ENCODE results near the gene EDNRA. TPM values are rescaled to one million over a fixed set of nuclear protein-coding genes. Genes with fewer than 3 reads are reported as not detected.

The EDNRA gene
- polyA plus RNA-seq, 12 donors, result 20.8 to 75.8 (median 33.8) TPM; not detected in 1

DNA sequence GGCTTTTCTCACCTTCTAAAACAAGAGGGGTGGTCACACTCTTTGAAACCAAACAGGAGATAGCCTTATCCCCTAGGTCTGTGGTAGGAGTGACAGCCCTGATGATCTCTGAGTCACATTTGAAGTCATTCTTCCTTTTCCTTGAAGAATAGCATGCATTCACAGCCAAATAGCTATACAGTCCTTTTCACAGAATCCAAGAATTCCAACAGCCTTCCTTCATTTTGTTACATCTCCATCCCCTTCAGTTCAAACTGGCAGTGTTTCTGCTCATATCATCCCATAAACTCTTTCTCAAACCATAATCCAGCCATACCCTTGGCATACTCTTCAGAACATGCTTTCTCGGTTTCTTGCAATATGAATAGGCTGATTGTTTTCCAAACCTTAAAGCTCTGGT, 103.0 kb downstream of the EDNRA start:
- DNase-seq, result no peak

DNA sequence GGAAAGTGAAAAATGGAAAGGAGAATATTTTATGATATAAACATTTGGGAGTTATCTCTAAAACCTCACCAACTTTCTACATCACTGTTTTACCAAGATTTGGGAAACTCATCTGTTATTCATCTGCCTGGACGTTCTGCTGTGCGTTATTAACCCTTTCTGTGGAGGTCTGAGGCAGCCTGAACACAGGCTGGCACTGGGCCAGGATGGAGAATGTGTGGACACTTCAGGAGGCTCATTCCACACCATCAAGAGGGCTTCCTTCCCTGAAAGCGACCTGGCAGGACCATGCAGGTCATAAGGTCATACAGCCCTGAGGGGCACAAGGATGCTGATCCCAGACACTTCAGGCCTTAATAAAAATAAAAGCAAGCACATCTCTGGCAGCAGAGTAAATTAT, 105.1 kb downstream of the EDNRA start:
- no peak for DNase-seq

DNA sequence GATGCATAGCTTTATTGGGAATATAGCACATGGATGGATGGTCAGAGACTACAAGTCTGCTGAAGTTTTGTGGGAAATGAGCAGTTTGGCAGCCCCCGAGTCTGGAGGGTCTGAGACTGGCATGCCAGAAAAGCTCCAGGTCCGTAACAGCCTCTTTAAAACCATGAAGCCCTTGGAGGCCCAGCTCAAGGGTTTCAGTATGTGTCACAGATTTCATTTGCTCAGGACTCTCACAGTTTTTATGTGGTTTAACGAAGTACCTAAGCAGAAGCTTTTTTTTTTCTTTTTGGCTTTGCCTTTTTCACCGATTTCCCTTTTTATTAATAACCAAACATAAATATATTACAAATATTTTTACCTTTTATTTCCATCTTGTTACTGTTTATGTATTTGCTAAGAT, 105.7 kb downstream of the EDNRA start:
- DNase-seq, result no peak

DNA sequence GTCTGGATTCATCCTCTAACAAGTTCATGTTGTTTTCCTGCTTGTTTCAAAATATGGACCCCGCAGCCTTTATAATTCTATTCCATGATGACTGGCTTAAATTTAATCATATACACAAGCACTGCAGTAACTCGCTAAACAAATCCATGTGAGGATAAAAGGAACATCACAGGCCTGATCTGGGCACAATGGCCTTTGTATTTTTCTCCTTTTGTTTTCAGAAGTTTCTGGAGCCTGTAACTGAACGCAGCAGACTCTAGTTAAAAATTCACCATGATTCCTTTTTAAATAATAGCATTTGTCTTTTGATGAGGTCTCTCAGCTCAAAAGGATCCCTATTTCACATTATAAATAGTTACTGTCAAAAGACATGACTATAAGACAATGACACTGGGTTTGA, 106.1 kb downstream of the EDNRA start:
- no peak for DNase-seq

DNA sequence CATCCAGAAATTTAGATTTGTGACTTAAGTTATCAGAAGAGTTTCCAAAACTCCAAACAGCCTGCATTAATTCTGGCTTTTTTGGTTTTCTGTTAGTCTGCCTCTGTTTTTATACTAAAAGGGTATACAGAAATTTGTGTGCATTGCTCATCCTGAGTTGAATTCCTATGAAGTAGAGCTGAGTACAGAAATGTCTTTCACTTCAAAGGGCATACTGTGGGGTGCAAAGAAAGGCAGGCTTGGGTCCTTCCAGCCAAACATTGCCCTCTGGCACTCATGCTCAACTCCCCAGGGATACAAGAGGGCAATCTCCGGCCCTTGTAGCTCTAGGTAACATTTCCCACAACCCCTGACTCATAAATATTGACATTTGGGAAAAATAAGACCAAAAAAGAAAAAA, 108.7 kb downstream of the EDNRA start:
- DNase-seq, result no peak

DNA sequence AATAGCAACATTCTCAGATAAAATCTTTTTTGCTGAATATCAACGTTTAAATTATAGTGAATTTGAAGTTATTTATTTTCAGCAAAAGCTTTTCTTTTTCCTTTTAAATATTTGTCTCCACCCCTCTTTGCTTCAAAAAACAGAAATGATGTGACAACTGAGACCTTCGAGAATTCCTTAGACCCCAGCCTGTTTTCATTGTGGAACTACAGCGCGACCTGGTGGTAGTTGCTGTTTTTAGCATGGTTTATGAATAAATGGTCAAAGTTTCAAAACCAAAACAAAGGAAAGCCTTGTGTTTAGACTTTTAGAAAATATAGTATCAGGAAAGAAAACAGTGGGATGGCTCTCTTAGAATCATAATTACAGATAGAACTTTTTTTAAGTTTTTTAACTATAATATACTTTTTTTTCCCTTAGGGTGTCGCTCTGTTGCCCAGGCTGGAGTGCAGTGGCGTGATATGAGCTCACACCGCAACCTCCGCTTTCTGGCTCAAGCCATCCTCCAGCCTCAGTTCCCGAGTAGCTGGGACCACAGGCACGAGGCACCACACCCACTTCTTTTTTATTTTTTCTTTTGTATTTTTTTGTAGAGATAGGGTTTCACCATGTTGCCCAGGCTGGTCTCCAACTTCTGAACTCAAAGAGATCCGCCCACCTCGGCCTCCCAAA, 109.5 kb downstream of the EDNRA start:
- DNase-seq, result peak; percentile 81

DNA sequence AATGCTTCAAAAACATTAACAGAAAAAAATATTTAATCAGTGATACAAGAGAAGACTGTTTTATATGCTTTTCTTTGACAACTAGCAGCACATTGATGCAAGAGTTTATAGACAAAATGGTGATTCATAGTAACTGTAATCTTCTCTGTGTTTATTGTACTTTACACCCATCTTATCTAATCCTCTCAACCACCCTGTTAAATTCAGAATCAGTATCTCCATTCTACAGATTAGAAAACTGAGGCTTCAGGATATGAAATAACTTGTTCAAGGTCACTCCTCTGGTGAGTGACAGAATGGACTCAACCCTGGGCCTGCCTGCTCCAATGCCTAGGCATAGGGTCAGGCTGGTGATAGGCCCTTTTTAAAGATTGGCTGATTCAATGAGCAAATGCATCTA, 110.2 kb downstream of the EDNRA start:
- DNase-seq, result no peak

DNA sequence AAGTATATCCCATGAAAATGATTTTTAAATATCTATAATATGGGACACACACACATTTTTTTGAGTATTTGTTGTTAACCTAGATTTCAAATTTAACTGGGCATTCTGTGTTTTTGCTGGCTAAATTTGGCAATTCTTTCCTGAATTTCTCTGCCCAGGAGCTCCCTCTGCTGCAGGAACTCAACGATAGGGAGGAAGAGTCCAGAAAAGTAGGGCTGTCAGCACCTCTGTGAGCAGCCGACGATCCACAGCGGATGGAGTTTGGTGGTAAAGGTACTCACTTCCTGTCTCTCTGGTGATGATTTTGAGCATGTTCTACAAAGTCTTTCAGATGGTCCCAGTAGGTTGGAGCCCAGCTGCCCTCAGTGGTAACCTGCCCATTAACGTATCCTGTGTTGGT, 113.2 kb downstream of the EDNRA start:
- no peak for DNase-seq

Other genes starting within 250 kb of the EDNRA start
- gene TMEM184C, start 136.3 kb downstream of the EDNRA start, polyA plus RNA-seq (ENCODE audit: insufficient read length in 12 of 12), result 10 to 100 TPM in 11 of 12 donors, not detected in 1; 14.6 to 28.6 (median 23.3) TPM
- 10 to 100 TPM in 10 of 12 donors, 1 to 10 TPM in 1, not detected in 1; 8.5 to 14.7 (median 11.8) TPM for gene PRMT9, start 203.1 kb downstream of the EDNRA start, polyA plus RNA-seq (ENCODE audit: insufficient read length in 12 of 12)